Measurements from ENCODE around the gene DUOXA2. TPM values are rescaled to one million over a fixed set of nuclear protein-coding genes. Genes with fewer than 3 reads are reported as not detected.

DUOXA2 gene
- total RNA-seq, 1 donor from 2014 or later = not detected

- no peak for FAIRE-seq
- peaks cover 5% of the 10 kb centered on the region for H3K4me1 Mint-ChIP-seq (ENCODE audit: low read depth, unreplicated experiment)
These were observed 30.9 kb upstream of the DUOXA2 start for GRCh38 chr15:45083223-45083622.

GRCh38 chr15:45084163-45084562 lies 30.0 kb upstream of the DUOXA2 start:
- Mint-ChIP-seq H3K4me3 (ENCODE audit: unreplicated experiment) (no peak overlapping the region), H3K4me1 (ENCODE audit: low read depth, unreplicated experiment) (peaks cover 9% of the 10 kb centered on the region), H3K36me3 (ENCODE audit: low read depth, unreplicated experiment) (no peaks in the 10 kb centered on the region), H3K9me3 (ENCODE audit: unreplicated experiment) (no peaks in the 10 kb centered on the region), H3K27me3 (ENCODE audit: low read depth, unreplicated experiment) (peaks cover 7% of the 10 kb centered on the region), H3K27ac (ENCODE audit: unreplicated experiment) (no peak overlapping the region)
- no peak for TF ChIP-seq EZH2 (IDR thresholded peaks at IDR 0.05; ENCODE audit: insufficient read depth, low read length)
- Histone ChIP-seq H3K9ac (ENCODE audit: low read length) (no peak overlapping the region), H3K27me3 (ENCODE audit: insufficient read depth, low read length) (peaks cover 7% of the 10 kb centered on the region), H4K20me1 (ENCODE audit: insufficient read depth, low read length) (no peaks in the 10 kb centered on the region), H2AFZ (ENCODE audit: low read depth, low read length) (no peak overlapping the region), H3K79me2 (ENCODE audit: insufficient read depth, low read length) (no peaks in the 10 kb centered on the region), H3K9me3 (ENCODE audit: insufficient read depth, low read depth, low read length) (peaks cover 3% of the 10 kb centered on the region), H3K27ac (ENCODE audit: low read depth, low read length) (no peak overlapping the region), H3K4me2 (ENCODE audit: low read length) (no peak overlapping the region), H3K4me3 (ENCODE audit: insufficient read depth, low read depth, low read length) (no peak overlapping the region), H3K4me1 (ENCODE audit: insufficient read depth, low read length) (no peaks in the 10 kb centered on the region), H3K36me3 (ENCODE audit: insufficient read depth, low read length) (no peaks in the 10 kb centered on the region)
- DNase-seq (ENCODE audit: low read depth) (no peak), FAIRE-seq (no peak)

More at GRCh38 chr15:45083223-45083622, 30.9 kb upstream of the DUOXA2 start:
- Histone ChIP-seq H3K4me3 (ENCODE audit: insufficient read depth, low read depth, low read length) (no peak overlapping the region), H3K4me1 (ENCODE audit: insufficient read depth, low read length) (no peaks in the 10 kb centered on the region), H3K27ac (ENCODE audit: low read depth, low read length) (no peak overlapping the region), H3K9ac (ENCODE audit: low read length) (no peak overlapping the region), H3K79me2 (ENCODE audit: insufficient read depth, low read length) (no peaks in the 10 kb centered on the region), H4K20me1 (ENCODE audit: insufficient read depth, low read length) (no peaks in the 10 kb centered on the region), H3K36me3 (ENCODE audit: insufficient read depth, low read length) (no peaks in the 10 kb centered on the region), H3K27me3 (ENCODE audit: insufficient read depth, low read length) (peaks cover 7% of the 10 kb centered on the region), H3K9me3 (ENCODE audit: insufficient read depth, low read depth, low read length) (peaks cover 3% of the 10 kb centered on the region), H2AFZ (ENCODE audit: low read depth, low read length) (no peak overlapping the region), H3K4me2 (ENCODE audit: low read length) (no peak overlapping the region)
- TF ChIP-seq CTCF (IDR thresholded peaks at IDR 0.05; ENCODE audit: insufficient read depth, low read depth, low read length) (no peak), EZH2 (IDR thresholded peaks at IDR 0.05; ENCODE audit: insufficient read depth, low read length) (no peak)
- no peaks in the 10 kb centered on the region for H3K9me3 Mint-ChIP-seq (ENCODE audit: unreplicated experiment)
- DNase-seq (ENCODE audit: low read depth) = no peak
- H3K36me3 Mint-ChIP-seq (ENCODE audit: low read depth, unreplicated experiment) = no peaks in the 10 kb centered on the region
- no peak overlapping the region for H3K27ac Mint-ChIP-seq (ENCODE audit: unreplicated experiment)
- no peak overlapping the region for H3K4me3 Mint-ChIP-seq (ENCODE audit: unreplicated experiment)
- H3K27me3 Mint-ChIP-seq (ENCODE audit: low read depth, unreplicated experiment) = peaks cover 3% of the 10 kb centered on the region

GRCh38 chr15:45087513-45087912 lies 26.6 kb upstream of the DUOXA2 start:
- Histone ChIP-seq H3K9ac (ENCODE audit: low read length) (no peak overlapping the region), H3K9me3 (ENCODE audit: insufficient read depth, low read depth, low read length) (peaks cover 3% of the 10 kb centered on the region), H3K27me3 (ENCODE audit: insufficient read depth, low read length) (peaks cover 21% of the 10 kb centered on the region), H3K4me3 (ENCODE audit: insufficient read depth, low read depth, low read length) (no peak overlapping the region), H3K36me3 (ENCODE audit: insufficient read depth, low read length) (no peaks in the 10 kb centered on the region), H4K20me1 (ENCODE audit: insufficient read depth, low read length) (no peaks in the 10 kb centered on the region), H3K4me2 (ENCODE audit: low read length) (no peak overlapping the region), H3K4me1 (ENCODE audit: insufficient read depth, low read length) (no peaks in the 10 kb centered on the region), H3K79me2 (ENCODE audit: insufficient read depth, low read length) (no peaks in the 10 kb centered on the region), H2AFZ (ENCODE audit: low read depth, low read length) (no peak overlapping the region), H3K27ac (ENCODE audit: low read depth, low read length) (no peak overlapping the region)
- no peak for DNase-seq (ENCODE audit: low read depth)
- H3K36me3 Mint-ChIP-seq (ENCODE audit: low read depth, unreplicated experiment) = no peaks in the 10 kb centered on the region
- H3K4me3 Mint-ChIP-seq (ENCODE audit: unreplicated experiment) = no peak overlapping the region
- TF ChIP-seq EZH2 (IDR thresholded peaks at IDR 0.05; ENCODE audit: insufficient read depth, low read length) (no peak), CTCF (IDR thresholded peaks at IDR 0.05; ENCODE audit: insufficient read depth, low read depth, low read length) (no peak)
- H3K9me3 Mint-ChIP-seq (ENCODE audit: unreplicated experiment) = no peaks in the 10 kb centered on the region
- peaks cover 10% of the 10 kb centered on the region for H3K4me1 Mint-ChIP-seq (ENCODE audit: low read depth, unreplicated experiment)
- peaks cover 9% of the 10 kb centered on the region for H3K27me3 Mint-ChIP-seq (ENCODE audit: low read depth, unreplicated experiment)
- H3K27ac Mint-ChIP-seq (ENCODE audit: unreplicated experiment) = no peak overlapping the region
- no peak for FAIRE-seq

Data from astrocyte (in vitro differentiated cells and primary cell).